Left lung (tissue), 10 donors: ENCODE results near the gene MECR. TPM values are rescaled to one million over a fixed set of nuclear protein-coding genes. Genes with fewer than 3 reads are reported as not detected.

ENCODE experiments used
- ATAC-seq: fragments of 200-7000 bp; cut with Tn5 transposase; one replicate; pipeline ENCODE4 v1.9.1; 2020; ENCODE audit warnings: moderate library complexity
- DNase-seq, 4 donors: peaks; one replicate each; pipeline ENCODE4 v3.0.0-alpha.2; 2013 to 2020
- H3K27ac ChIP-seq, 2 donors: fragments of 200-600 bp; sonication (generic) in 1 of 2; one replicate each; pipeline versions ENCODE4 v1.5.0 to v1.8.0; 2020 to 2021
- H3K27me3 ChIP-seq, 2 donors: fragments of 200-600 bp; sonication (generic) in 1 of 2; one replicate each; pipeline versions ENCODE4 v1.5.0 to v1.8.0; 2020 to 2021
- H3K36me3 ChIP-seq, 2 donors: fragments of 200-600 bp; sonication (generic) in 1 of 2; one replicate each; pipeline versions ENCODE4 v1.5.0 to v1.8.0; 2020 to 2021
- H3K4me1 ChIP-seq, 2 donors: fragments of 200-600 bp; one replicate each; pipeline ENCODE4 v1.8.0; 2021
- H3K4me3 ChIP-seq, 2 donors: fragments of 200-600 bp; sonication (generic) in 1 of 2; one replicate each; pipeline versions ENCODE4 v1.5.0 to v1.8.0; 2020 to 2021; ENCODE audit warnings: mild to moderate bottlenecking in 1 of 2
- H3K9me3 ChIP-seq, 2 donors: fragments of 200-600 bp; sonication (generic) in 1 of 2; one replicate each; pipeline versions ENCODE4 v1.5.0 to v1.8.0; 2020 to 2021
- CTCF ChIP-seq, 2 donors: fragments of 200-600 bp; sonication (generic) in 1 of 2; IDR thresholded peaks; one replicate each; pipeline versions ENCODE4 v1.5.0 to v1.8.0; 2021; ENCODE audit warnings: antibody characterized with exemption in 2 of 2
- intact Hi-C, 2 donors: fragments of 100-400 bp; cut with DNase I; formaldehyde crosslinking; loops; one replicate each; pipeline versions ENCODE4 v1.11.2 to v1.14.2; 2022
- polyA plus RNA-seq, 6 donors: library from polyadenylated mRNA; unstranded; fragments of 120-200 nt; gene quantifications; one replicate each; pipeline ENCODE4 v1.2.1, GENCODE V29; 2013; ENCODE audit not compliant: insufficient read length in 6 of 6
- total RNA-seq, 2 donors: library from RNA; stranded (reverse); fragmentation: NEBNext Ultra II Directional; extraction: Animal tissue kit (Norgen Biotek cat#: 25700); gene quantifications; one replicate each; pipeline ENCODE4 v1.2.1, GENCODE V29; 2021
- donor health status: DM: no; HTN: yes; CAD: no.
- donor health status: DM: no; HTN: no; CAD: no.

Gene MECR
- total and polyA plus RNA-seq, 8 donors: 19.2 to 40.2 (median 30.3) TPM

- Histone ChIP-seq H3K27me3 (peaks cover 0 to 13% of the 10 kb centered on the region in 2 donors), H3K27ac (no peak overlapping the region), H3K36me3 (no peaks in the 10 kb centered on the region), H3K4me3 (no peak overlapping the region), H3K9me3 (no peaks in the 10 kb centered on the region), H3K4me1 (peaks cover 7 to 8% of the 10 kb centered on the region in 2 donors)
- TF ChIP-seq CTCF (IDR thresholded peaks at IDR 0.05): no peak
- intact Hi-C loops: no loop called here
- DNase-seq: no peak
- no peak for ATAC-seq
These were observed 36.8 kb upstream of the MECR start for GRCh38 chr1:29267321-29268070.

- DNase-seq: no peak
- intact Hi-C loops: no loop called here
- Histone ChIP-seq H3K9me3 (no peaks in the 10 kb centered on the region), H3K27me3 (peaks cover 0 to 16% of the 10 kb centered on the region in 2 donors), H3K27ac (no peak overlapping the region), H3K4me3 (no peak overlapping the region), H3K4me1 (peaks cover 1 to 5% of the 10 kb centered on the region in 2 donors), H3K36me3 (no peaks in the 10 kb centered on the region)
- no peak for ATAC-seq
- no peak for TF ChIP-seq CTCF (IDR thresholded peaks at IDR 0.05)
These were observed 36.2 kb upstream of the MECR start for GRCh38 chr1:29266912-29267311.

- no peak for ATAC-seq
These were observed 34.1 kb upstream of the MECR start for GRCh38 chr1:29264773-29265389.

DNA sequence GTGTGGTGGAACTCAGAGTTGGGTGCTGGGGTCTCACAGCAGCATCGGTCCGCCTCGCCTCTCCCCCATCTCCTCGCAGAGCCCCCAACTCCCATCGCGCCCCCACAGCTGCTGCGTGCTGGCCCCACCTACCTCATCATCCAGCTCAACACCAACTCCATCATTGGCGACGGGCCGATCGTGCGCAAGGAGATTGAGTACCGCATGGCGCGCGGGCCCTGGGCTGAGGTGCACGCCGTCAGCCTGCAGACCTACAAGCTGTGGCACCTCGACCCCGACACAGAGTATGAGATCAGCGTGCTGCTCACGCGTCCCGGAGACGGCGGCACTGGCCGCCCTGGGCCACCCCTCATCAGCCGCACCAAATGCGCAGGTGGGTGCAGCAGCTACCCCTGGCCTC is 29.8 kb upstream of the MECR start:
- ATAC-seq: no peak
- Histone ChIP-seq H3K9me3 (no peaks in the 10 kb centered on the region), H3K27ac (no peak overlapping the region), H3K36me3 (no peaks in the 10 kb centered on the region), H3K27me3 (peaks cover 0 to 62% of the 10 kb centered on the region in 2 donors), H3K4me1 (peaks cover 9 to 13% of the 10 kb centered on the region in 2 donors), H3K4me3 (no peak overlapping the region)
- no peak for TF ChIP-seq CTCF (IDR thresholded peaks at IDR 0.05)
- intact Hi-C loops: no loop called here
- DNase-seq: no peak

More at GRCh38 chr1:29264773-29265389, 34.1 kb upstream of the MECR start:
- no peak for DNase-seq
- no peak for TF ChIP-seq CTCF (IDR thresholded peaks at IDR 0.05)
- H3K4me3 ChIP-seq: no peak overlapping the region
- intact Hi-C loops: no loop called here
- peaks cover 0 to 35% of the 10 kb centered on the region in 2 donors for H3K27me3 ChIP-seq
- H3K4me1 ChIP-seq: peaks cover under 1 to 3% of the 10 kb centered on the region in 2 donors
- no peak overlapping the region for H3K27ac ChIP-seq
- H3K9me3 ChIP-seq: no peaks in the 10 kb centered on the region
- no peaks in the 10 kb centered on the region for H3K36me3 ChIP-seq

DNA sequence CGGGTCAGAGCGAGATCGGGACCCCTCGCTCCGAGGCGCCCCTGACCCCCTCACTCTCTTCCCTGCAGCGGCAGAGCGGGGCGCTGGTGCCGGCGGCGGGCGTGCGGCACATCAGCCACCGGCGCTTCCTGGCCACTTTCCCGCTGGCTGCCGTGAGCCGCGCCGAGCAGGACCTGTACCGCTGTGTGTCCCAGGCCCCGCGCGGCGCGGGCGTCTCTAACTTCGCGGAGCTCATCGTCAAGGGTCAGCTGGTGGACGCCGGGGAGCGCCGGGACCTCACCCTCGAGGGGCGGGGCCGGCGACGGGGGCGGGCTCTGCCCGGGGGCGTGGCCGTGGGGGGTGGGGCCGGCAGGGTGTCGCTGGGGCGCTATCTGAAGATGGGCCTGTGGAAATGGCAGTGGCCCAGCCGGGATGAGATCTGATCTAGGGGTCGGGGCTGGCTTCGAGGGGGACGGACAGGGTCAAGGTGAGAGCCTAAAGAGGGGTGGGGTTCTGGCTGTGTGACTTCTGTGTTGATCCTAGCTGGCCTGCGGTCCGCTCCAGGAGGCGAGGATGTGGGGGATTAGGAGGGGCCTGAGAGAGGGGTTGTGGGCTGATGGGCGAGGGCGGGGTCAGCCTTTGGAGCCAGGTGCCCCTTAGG is 29.2 kb upstream of the MECR start:
- H3K36me3 ChIP-seq: no peaks in the 10 kb centered on the region
- ATAC-seq (peak; percentile 90), DNase-seq (peak in 2 of 4 donors; percentile 45 to 89)
- peaks cover 0 to 62% of the 10 kb centered on the region in 2 donors for H3K27me3 ChIP-seq
- H3K9me3 ChIP-seq: no peaks in the 10 kb centered on the region
- no peak for TF ChIP-seq CTCF (IDR thresholded peaks at IDR 0.05)
- peaks cover 9 to 13% of the 10 kb centered on the region in 2 donors for H3K4me1 ChIP-seq
- no peak overlapping the region for H3K27ac ChIP-seq
- H3K4me3 ChIP-seq: peak overlapping the region; percentile 47 to 48
- intact Hi-C loops: no loop called here
